ENCODE results near the gene GOLGA8S.
"Not testable (repeated sequence)": the region's sequence is repeated elsewhere in the genome, so short reads cannot be mapped to it uniquely, and the experiment has no call there.

The GOLGA8S gene, protein sequence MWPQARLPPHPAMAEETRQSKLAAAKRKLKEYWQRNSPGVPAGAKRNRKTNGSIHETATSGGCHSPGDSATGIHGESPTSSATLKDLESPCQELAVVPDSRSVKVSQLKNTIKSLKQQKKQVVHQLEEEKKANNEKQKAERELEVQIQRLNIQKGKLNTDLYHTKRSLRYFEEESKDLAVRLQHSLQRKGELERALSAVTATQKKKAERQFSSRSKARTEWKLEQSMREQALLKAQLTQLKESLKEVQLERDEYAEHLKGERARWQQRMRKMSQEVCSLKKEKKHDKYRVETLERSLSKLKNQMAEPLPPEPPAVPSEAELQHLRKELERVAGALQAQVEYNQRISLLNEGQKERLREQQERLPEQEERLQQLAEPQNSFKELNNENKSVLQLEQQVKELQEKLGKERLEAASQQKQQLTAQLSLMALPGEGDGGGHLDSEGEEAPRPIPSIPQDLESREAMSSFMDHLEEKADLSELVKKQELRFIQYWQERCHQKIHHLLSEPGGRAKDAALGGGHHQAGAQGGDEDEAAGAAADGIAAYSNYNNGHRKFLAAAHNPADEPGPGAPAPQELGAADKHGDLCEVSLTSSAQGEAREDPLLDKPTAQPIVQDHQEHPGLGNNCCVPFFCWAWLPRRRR

DNA sequence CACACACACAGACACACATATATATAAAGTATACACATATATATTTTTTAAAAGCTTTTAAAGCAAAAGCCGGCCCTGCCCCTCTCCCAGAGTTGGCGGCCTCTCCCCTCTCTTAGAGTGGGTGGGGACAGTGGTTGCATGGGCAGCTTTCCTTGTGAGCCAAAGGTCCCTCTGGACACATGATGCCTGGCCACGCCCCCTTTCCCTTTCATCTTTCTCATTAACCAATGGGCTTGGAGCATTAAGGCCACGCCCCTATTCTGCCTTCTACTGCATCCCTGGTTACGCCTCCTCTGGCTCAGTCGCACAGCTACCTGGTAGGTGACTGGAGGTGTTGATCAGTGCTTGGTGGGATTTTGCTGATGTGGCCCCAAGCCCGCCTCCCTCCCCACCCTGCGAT is at the start of gene GOLGA8S:
TSS of gene GOLGA8S (plus strand) at position 301 of the 400 bp plus-strand sequence. CDS start at position 363, 62 bp downstream.
- not testable (repeated sequence) for H3K27me3 Mint-ChIP-seq; H3K4me1 Mint-ChIP-seq; H3K4me3 Mint-ChIP-seq; H3K9me3 Mint-ChIP-seq; ATAC-seq (replicated peaks); H3K36me3 Mint-ChIP-seq; H3K27ac Mint-ChIP-seq; DNase-seq

DNA sequence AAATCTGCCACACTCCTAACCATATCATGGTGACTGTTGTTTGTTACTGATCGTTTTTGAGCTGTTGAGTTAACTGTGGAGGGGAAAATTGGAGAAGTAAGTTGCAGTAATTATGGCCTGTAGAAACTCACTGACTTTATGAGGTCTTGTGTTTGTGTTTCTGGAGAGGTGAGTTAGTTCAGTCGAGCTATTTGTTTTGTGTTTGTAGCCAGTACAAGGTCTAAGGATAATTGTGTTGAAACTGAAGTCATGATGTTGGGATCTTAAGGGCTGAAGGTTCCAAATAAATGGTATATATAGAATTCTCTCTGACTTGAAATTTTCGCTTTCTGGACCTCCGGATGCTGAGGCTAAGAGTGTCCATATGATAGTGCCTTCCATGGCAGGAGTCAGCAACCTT is 49.7 kb upstream of the GOLGA8S start:
- Mint-ChIP-seq H3K4me1 (peaks cover 5 to 37% of the 10 kb centered on the region in 2 donors), H3K4me3 (peak overlapping the region in 1 of 2 donors; percentile 87), H3K36me3 (peaks cover 10 to 29% of the 10 kb centered on the region in 2 donors)
- not testable (repeated sequence) for ATAC-seq (replicated peaks); H3K9me3 Mint-ChIP-seq; H3K27ac Mint-ChIP-seq; H3K27me3 Mint-ChIP-seq; DNase-seq

DNA sequence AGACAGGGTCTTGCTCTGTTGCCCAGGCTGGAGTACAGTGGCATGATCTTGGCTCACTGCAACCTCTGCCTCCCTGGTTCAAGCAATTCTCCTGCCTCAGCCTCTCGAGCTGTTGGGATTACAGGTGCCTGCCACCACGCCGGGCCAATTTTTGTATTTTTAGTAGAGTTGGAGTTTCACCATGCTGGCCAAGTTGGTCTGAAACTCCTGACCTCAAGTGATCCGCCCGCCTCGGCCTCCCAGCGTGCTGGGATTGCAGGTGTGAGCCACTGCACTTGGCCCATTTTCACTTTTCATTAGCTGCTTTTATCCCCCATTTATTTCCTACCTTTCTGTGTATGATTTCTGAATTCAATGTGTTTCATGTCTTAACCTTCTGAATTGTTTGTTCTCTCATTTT is 48.6 kb upstream of the GOLGA8S start:
- DNase-seq; H3K27me3 Mint-ChIP-seq; H3K9me3 Mint-ChIP-seq; H3K4me3 Mint-ChIP-seq; H3K27ac Mint-ChIP-seq; ATAC-seq (replicated peaks): not testable (repeated sequence)
- H3K4me1 Mint-ChIP-seq = peaks cover 5 to 37% of the 10 kb centered on the region in 2 donors
- peaks cover 10 to 36% of the 10 kb centered on the region in 2 donors for H3K36me3 Mint-ChIP-seq

DNA sequence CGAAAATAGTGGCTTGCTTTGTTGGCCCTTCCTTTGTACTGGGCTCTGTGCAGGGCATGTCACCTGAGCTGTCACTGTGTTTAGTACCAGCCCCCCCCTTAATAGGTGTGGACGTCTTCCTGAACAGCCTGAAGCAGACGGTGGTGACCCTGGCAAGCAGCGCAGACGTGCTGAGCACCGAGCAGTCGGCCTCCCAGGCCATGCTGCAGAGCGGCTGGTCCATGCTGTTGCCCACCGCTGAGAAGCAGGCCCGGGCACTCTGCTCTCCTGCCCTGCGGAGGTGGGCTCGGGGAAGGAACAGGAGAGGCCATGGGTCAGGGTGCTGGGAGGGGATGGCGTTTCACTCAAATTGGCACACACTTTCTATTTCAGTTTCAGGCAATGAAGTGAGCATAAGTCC is 43.3 kb upstream of the GOLGA8S start:
- not testable (repeated sequence) for ATAC-seq (replicated peaks)

DNA sequence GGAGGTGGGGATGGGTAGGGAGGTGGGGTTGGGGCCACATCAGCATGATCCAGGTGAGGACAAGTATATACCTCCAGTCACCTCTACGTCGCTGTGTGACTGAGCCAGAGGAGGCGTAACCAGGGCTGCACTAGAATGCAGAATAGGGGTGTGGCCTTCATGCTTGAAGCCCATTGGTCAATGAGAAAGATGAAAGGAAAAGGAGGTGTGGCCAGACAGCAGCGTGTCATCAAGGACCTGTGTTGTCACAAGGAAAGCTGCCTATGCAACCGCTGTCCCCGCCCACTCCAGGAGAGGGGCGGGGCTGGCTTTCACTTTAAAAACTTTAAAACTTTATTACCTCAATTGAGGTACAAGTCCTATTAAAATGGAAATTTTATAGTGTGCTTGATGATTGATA is 20.5 kb upstream of the GOLGA8S start, which contains the start of gene GOLGA6L26:
TSS of gene GOLGA6L26 (minus strand) at position 101 of the 400 bp plus-strand sequence. CDS start at position 40, 61 bp downstream.
- H3K4me3 Mint-ChIP-seq; H3K36me3 Mint-ChIP-seq; H3K9me3 Mint-ChIP-seq; H3K27me3 Mint-ChIP-seq; DNase-seq; ATAC-seq (replicated peaks); H3K27ac Mint-ChIP-seq; H3K4me1 Mint-ChIP-seq: not testable (repeated sequence)

More for the DNA sequence above, 43.3 kb upstream of the GOLGA8S start:
- H3K27ac Mint-ChIP-seq, H3K27me3 Mint-ChIP-seq, H3K4me3 Mint-ChIP-seq, H3K9me3 Mint-ChIP-seq, DNase-seq: not testable (repeated sequence)
- peaks cover 2 to 17% of the 10 kb centered on the region in 2 donors for H3K4me1 Mint-ChIP-seq
- H3K36me3 Mint-ChIP-seq = peaks cover 6 to 36% of the 10 kb centered on the region in 2 donors

DNA sequence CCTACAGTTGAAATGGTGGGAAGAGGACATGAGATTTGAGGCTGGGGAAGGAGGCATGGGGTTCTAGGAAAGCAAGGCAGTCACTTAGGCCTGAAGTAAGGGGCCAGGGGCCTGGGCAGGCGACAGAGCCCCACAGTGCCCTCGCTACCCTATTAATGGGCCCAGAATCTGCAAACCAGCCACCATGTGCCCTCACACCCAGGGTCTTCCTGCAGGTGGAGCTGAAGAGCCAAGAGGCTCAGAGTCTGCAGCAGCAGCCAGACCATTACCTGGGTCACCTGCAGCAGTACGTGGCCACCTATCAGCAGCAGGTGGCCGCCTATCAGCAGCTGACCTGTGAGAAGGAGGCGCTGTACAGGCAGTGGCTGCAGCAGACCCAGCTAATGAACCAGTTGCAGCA is 8.1 kb downstream of the GOLGA8S start:
- not testable (repeated sequence) for H3K27me3 Mint-ChIP-seq; H3K36me3 Mint-ChIP-seq; H3K9me3 Mint-ChIP-seq; DNase-seq; ATAC-seq (replicated peaks); H3K27ac Mint-ChIP-seq; H3K4me3 Mint-ChIP-seq; H3K4me1 Mint-ChIP-seq

DNA sequence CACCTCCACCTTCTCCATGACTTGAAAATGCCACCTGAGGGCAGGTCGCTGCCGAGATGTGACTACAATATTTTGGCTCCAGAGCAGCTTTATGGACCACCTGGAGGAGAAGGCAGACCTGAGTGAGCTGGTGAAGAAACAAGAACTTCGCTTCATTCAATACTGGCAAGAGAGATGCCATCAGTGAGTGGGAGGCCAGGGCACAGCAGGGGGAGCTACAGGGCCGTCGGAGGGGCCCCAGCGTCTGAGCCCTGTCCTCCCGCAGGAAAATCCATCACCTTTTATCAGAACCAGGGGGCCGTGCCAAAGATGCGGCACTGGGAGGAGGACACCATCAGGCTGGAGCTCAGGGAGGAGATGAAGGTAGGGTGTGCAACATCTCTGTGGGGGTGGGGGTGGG is 9.7 kb downstream of the GOLGA8S start:
- not testable (repeated sequence) for H3K27me3 Mint-ChIP-seq; H3K4me1 Mint-ChIP-seq; H3K9me3 Mint-ChIP-seq; ATAC-seq (replicated peaks); H3K4me3 Mint-ChIP-seq; DNase-seq; H3K27ac Mint-ChIP-seq; H3K36me3 Mint-ChIP-seq

DNA sequence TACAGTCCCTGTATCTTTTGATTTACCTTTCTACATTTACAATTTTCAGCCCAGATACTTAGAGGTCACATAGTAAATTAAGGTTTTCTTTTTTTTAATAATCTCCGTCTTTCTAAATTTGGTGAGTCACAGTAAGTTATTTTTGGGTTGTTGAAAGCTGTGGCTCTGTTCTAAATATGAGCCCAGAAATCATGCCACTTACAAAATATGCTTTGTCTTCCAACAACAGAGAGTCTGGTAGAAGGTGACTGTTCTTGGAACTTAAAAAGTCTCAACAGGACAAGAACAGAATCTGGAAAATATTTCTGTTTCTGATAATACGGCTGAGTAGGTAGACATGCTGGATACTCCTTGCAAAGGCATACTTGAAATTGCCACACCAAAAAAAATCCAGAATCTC is 16.0 kb downstream of the GOLGA8S start:
- no peak for ATAC-seq (replicated peaks)
- Mint-ChIP-seq H3K27me3 (no peaks in the 10 kb centered on the region), H3K4me1 (no peaks in the 10 kb centered on the region), H3K9me3 (no peaks in the 10 kb centered on the region), H3K4me3 (no peak overlapping the region), H3K27ac (no peak overlapping the region), H3K36me3 (no peaks in the 10 kb centered on the region)
- DNase-seq = no peak

DNA sequence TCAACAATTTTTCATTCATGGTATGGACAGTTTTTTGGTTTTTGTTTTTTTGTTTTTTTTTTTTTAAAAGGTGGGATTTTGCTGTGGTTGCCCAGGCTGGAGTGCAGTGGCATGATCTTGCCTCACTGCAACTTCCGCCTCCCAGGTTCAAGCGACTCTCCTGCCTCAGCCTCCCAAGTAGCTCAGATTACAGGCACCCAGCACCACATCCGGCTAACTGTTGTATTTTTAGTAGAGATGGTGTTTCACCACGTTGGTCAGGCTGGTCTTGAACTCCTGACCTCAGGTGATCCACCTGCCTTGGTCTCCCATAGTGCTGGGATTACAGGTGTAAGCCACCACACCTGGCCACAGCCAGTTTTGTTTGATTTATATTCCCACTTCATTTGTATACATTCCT is 16.6 kb downstream of the GOLGA8S start:
- not testable (repeated sequence) for H3K27me3 Mint-ChIP-seq; H3K27ac Mint-ChIP-seq; H3K4me1 Mint-ChIP-seq; H3K4me3 Mint-ChIP-seq; H3K9me3 Mint-ChIP-seq; ATAC-seq (replicated peaks); DNase-seq; H3K36me3 Mint-ChIP-seq

DNA sequence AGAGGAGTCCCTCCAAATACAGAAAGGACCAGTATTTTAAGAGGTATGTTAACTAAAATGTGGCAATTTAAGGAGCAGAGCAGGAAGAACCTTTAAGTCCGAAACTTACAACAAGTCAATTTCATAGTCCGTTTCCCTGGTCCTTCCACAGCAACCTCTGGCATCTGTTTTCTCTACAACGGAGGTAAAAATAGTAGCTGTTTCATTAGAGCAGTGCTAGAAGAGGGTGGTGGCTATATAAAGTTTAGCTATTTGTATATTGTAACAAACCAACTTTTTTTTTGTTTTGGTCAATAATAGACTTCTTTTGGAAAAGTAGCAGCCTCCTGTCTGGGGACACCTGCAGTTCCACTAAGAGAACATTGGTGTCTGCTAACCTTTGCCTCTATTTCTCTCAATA is 17.3 kb downstream of the GOLGA8S start:
- not testable (repeated sequence) for H3K9me3 Mint-ChIP-seq; ATAC-seq (replicated peaks); H3K27me3 Mint-ChIP-seq; H3K4me3 Mint-ChIP-seq; H3K4me1 Mint-ChIP-seq; H3K36me3 Mint-ChIP-seq; DNase-seq; H3K27ac Mint-ChIP-seq

DNA sequence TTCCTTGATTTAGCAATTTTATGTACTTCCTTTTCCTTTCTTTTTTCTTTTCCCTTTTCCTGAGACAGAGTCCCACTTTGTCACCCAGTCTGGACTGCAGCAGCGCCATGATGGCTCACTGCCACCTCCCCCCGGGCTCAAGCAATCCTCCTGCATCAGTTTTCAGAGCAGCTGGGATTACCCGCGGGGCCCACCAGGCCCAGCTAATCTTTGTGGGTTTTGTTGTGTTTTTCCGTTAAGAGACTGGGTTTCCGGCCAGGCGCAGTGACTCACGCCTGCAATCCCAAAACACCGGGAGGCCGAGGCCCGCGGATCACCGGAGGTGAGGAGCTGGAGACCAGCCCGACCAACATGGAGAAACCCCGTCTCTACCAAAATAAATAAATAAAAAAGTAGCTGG is 17.7 kb downstream of the GOLGA8S start:
- Mint-ChIP-seq H3K4me1 (no peaks in the 10 kb centered on the region), H3K36me3 (no peaks in the 10 kb centered on the region), H3K9me3 (no peaks in the 10 kb centered on the region), H3K27me3 (no peaks in the 10 kb centered on the region), H3K27ac (no peak overlapping the region), H3K4me3 (no peak overlapping the region)
- ATAC-seq (replicated peaks) (no peak), DNase-seq (no peak)

DNA sequence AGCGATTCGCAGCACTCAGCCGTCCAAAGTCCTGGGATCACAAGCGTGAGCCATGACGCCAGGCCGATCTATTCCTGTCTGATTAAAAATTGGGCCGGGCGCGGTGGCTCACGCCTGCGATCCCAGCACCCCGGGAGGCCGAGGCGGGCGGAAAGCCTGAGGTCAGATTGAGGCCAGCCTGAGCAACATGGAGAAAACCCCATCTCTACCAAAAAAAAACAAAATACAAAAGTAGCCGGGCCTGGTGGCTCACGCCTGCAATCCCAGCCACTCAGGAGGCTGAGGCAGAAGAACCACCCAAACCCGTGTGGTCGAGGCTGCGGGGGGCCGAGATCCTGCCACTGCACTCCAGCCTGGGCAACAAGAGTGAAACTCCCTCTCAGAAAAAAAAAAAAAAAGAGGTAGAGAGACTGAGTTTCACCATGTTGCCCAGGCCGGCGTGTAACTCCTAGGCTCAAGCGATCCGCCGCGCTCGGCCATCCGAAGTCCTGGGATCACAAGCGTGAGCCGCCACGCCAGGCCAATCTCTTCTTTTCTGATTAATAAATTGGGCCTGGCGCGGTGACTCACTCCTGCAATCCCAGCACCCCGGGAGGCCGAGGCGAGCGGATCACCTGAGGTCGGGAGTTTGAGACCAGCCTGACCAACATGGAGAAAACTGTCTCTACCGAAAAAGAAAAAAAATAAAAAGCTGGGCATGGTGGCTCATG is 18.5 kb downstream of the GOLGA8S start:
- not testable (repeated sequence) for H3K27ac Mint-ChIP-seq, H3K4me1 Mint-ChIP-seq, H3K36me3 Mint-ChIP-seq

DNA sequence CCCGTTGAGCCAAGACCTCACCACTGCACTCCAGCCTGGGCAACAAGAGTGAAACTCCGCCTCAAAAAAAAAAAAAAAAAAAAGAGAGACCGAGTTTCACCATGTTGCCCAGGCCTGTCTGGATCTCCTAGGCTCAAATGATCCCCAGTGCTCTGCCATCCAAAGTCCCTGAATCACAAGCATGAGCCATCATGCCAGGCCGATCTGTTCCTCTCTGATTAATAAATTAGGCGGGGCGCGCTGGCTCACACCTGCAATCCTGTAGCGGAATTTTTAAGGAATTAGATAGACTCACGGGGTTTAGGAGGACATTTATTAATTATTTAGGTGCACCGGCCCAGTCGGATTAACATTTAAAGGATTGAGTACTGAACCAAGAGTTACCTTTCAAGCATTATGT is 19.7 kb downstream of the GOLGA8S start:
- not testable (repeated sequence) for ATAC-seq (replicated peaks); H3K36me3 Mint-ChIP-seq; DNase-seq; H3K9me3 Mint-ChIP-seq; H3K27me3 Mint-ChIP-seq; H3K4me3 Mint-ChIP-seq; H3K27ac Mint-ChIP-seq; H3K4me1 Mint-ChIP-seq

More for the DNA sequence above, 18.5 kb downstream of the GOLGA8S start:
- not testable (repeated sequence) for H3K4me3 Mint-ChIP-seq; H3K9me3 Mint-ChIP-seq; H3K27me3 Mint-ChIP-seq; ATAC-seq (replicated peaks); DNase-seq

DNA sequence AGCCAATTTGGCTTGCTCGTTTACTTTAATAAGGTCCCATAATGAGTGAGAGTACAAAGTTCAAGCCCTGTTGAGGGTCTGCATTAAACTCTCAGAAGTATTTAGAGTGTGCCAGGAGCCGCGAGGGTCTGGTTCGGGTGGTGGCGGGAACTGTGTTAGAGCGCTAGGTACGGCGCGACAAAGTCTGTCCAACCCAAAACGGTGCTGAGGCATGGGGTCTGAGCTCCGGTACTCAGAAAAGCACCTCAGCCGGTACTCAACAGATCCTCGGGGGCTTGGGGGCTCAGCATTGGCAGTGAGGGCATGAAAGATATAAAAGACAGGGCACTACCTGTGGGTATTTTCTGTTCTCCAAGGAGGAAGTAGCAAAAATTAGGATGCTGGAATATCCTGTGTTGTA is 24.4 kb downstream of the GOLGA8S start:
- not testable (repeated sequence) for H3K27me3 Mint-ChIP-seq; H3K36me3 Mint-ChIP-seq; DNase-seq; H3K4me3 Mint-ChIP-seq; H3K4me1 Mint-ChIP-seq; ATAC-seq (replicated peaks); H3K9me3 Mint-ChIP-seq; H3K27ac Mint-ChIP-seq
